HepG2 (cell line): ENCODE measurements around the gene ANKRD12. TPM values are rescaled to one million over a fixed set of nuclear protein-coding genes. Genes with fewer than 3 reads are reported as not detected.

Source experiments
- CHCHD3 ChIP-seq: sonication (generic); formaldehyde crosslinking; IDR thresholded peaks from 2 replicates; pipeline ENCODE4 v1.8.0; 2022; ENCODE audit warnings: mild to moderate bottlenecking, missing genetic modification reagents, moderate library complexity
- HMG20B ChIP-seq: conservative IDR thresholded peaks from 2 replicates; pipeline ENCODE4 v1.6.1; 2016; ENCODE audit warnings: missing genetic modification reagents, missing compliant biosample characterization
- KDM5A ChIP-seq: fragments of 200-600 bp; sonication (generic); IDR thresholded peaks from 2 replicates; pipeline ENCODE4 v1.7.0; 2018; ENCODE audit warnings: antibody characterized with exemption, mild to moderate bottlenecking, low read length, borderline replicate concordance
- MEIS2 ChIP-seq: sonication (generic); formaldehyde crosslinking; IDR thresholded peaks from 2 replicates; pipeline ENCODE4 v1.9.0; 2021; ENCODE audit warnings: mild to moderate bottlenecking, missing genetic modification reagents
- ZFX ChIP-seq: sonication (generic); formaldehyde crosslinking; IDR thresholded peaks from 2 replicates; pipeline ENCODE4 v1.4.0; 2020; ENCODE audit warnings: mild to moderate bottlenecking, low read depth, missing genetic modification reagents, moderate library complexity
- ZNF335 ChIP-seq: sonication (generic); formaldehyde crosslinking; IDR thresholded peaks from 2 replicates; pipeline ENCODE4 v1.4.0; 2020; ENCODE audit warnings: missing genetic modification reagents
- ZNF572 ChIP-seq: sonication (generic); formaldehyde crosslinking; IDR thresholded peaks from 2 replicates; pipeline ENCODE4 v1.5.1; 2020; ENCODE audit warnings: mild to moderate bottlenecking, missing genetic modification reagents
- ZNF607 ChIP-seq: sonication (generic); formaldehyde crosslinking; IDR thresholded peaks from 2 replicates; pipeline ENCODE4 v1.5.1; 2020; ENCODE audit warnings: missing genetic modification reagents, mild to moderate bottlenecking, borderline replicate concordance
- ZNF709 ChIP-seq: sonication (generic); formaldehyde crosslinking; IDR thresholded peaks from 2 replicates; pipeline ENCODE4 v1.5.0; 2020; ENCODE audit warnings: mild to moderate bottlenecking, missing genetic modification reagents
- polyA plus RNA-seq, 8 experiments: library from polyadenylated mRNA; depleted of rRNA in 3 of 8; stranded (reverse) in 7 of 8; unstranded in 1 of 8; fragments of >200 nt; fragmentation: Illumina TruSeq in 4 of 8; extraction: Trizol in 4 of 8; gene quantifications; 2 replicates each; pipeline versions ENCODE4 v1.2.1 to v1.2.3, GENCODE V29; 2011 to 2016; ENCODE audit warnings: low read depth in 4 of 8, missing spikeins in 1 of 8, mixed read lengths in 1 of 8; ENCODE audit not compliant: insufficient read depth in 1 of 8
- total RNA-seq, 5 experiments: library from RNA; depleted of rRNA; stranded (reverse); fragments of >200 nt; fragmentation: Illumina TruSeq; extraction: Trizol; gene quantifications; 2 replicates each; pipeline ENCODE4 v1.2.3, GENCODE V29; 2016; ENCODE audit warnings: low read depth in 1 of 5
- TF ChIP-seq, protein P1 (sequence below): sonication (generic); formaldehyde crosslinking; IDR thresholded peaks from 2 replicates; pipeline ENCODE4 v1.4.0; 2020; ENCODE audit warnings: missing genetic modification reagents, mild to moderate bottlenecking, borderline replicate concordance
- TF ChIP-seq, protein P2 (sequence below): sonication (generic); formaldehyde crosslinking; IDR thresholded peaks from 2 replicates; pipeline ENCODE4 v1.5.1; 2020; ENCODE audit warnings: mild to moderate bottlenecking, missing genetic modification reagents, moderate library complexity
- TF ChIP-seq, protein P3 (sequence below): sonication (generic); formaldehyde crosslinking; IDR thresholded peaks from 2 replicates; pipeline ENCODE4 v1.4.0; 2020; ENCODE audit warnings: mild to moderate bottlenecking, missing genetic modification reagents
- TF ChIP-seq, protein P4 (sequence below): sonication (generic); formaldehyde crosslinking; IDR thresholded peaks from 2 replicates; pipeline ENCODE4 v1.8.1; 2023; ENCODE audit warnings: missing genetic modification reagents, mild to moderate bottlenecking, borderline replicate concordance

Gene ANKRD12
- total and polyA plus RNA-seq, 2 of the 13 experiments (the other 11 are each of a cell fraction or from before 2014, with no cell fraction given) = 6.0 to 23.2 TPM

DNA sequence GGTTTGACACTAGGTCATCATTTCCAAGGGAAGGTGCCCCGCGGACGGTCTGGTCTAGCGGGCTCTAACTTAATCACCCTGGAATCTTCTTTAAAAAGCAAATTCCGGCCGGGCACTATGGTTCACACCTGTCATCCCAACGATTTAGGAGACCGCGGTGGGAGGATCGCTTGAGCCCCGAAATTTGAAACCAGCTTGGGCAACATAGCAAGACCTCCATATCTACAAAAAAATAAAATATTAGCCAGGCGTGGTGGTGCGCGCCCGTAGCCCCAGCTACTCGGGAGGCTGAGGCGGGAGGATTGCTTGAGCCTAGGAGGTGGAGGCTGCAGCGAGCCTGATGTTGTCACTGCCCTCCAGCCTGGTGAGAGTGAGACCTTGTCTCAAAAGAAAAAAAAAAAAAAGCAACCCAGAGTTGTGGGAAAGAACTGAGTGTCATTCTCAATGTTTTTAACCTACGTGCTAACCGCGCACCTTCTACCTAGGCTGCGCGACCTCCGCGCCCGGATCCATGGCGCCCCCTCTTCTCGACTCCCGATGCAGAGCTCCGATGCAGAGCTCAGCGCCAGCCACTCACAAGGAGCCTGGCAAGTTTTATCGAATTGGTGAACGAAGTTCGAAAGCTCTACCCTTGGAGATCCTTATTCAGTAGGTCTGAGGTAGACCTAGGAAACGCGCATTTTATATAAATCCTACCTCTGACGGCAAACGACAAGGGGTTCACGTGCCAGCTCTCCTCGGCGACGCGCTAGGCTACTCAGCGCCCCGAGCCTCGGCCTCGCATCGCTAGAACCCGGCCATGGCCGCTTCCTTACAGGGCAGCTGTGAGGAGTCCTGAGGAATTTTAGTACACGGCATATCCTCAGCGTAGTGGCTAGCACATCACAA, 197.1 kb downstream of the ANKRD12 start (continued):
- TF ChIP-seq ZNF335 (CRISPR knock-in tag) (no peak), ZFX (CRISPR knock-in tag) (0 out of 2 replicates have a peak, but pooled peaks have one; percentile 46), CHCHD3 (CRISPR knock-in tag) (no peak), ZNF607 (CRISPR knock-in tag) (0 out of 2 replicates have a peak, but pooled peaks have one; percentile 43), MEIS2 (CRISPR knock-in tag) (peak; percentile 14; the same call in 1 of the 2 replicates), ZNF709 (CRISPR knock-in tag) (0 out of 2 replicates have a peak, but pooled peaks have one; percentile 7), KDM5A (no peak), ZNF572 (CRISPR knock-in tag) (no peak), HMG20B (CRISPR knock-in tag) (no peak)
- TF ChIP-seq, protein P1, sequence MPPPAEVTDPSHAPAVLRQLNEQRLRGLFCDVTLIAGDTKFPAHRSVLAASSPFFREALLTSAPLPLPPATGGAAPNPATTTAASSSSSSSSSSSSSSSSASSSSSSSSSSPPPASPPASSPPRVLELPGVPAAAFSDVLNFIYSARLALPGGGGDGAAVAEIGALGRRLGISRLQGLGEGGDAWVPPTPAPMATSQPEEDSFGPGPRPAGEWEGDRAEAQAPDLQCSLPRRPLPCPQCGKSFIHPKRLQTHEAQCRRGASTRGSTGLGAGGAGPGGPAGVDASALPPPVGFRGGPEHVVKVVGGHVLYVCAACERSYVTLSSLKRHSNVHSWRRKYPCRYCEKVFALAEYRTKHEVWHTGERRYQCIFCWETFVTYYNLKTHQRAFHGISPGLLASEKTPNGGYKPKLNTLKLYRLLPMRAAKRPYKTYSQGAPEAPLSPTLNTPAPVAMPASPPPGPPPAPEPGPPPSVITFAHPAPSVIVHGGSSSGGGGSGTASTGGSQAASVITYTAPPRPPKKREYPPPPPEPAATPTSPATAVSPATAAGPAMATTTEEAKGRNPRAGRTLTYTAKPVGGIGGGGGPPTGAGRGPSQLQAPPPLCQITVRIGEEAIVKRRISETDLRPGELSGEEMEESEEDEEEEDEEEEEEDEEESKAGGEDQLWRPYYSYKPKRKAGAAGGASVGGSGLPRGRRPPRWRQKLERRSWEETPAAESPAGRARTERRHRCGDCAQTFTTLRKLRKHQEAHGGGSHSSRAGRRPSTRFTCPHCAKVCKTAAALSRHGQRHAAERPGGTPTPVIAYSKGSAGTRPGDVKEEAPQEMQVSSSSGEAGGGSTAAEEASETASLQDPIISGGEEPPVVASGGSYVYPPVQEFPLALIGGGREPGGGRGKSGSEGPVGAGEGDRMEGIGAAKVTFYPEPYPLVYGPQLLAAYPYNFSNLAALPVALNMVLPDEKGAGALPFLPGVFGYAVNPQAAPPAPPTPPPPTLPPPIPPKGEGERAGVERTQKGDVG = 0 out of 2 replicates have a peak, but pooled peaks have one; percentile 22
- TF ChIP-seq, protein P2, sequence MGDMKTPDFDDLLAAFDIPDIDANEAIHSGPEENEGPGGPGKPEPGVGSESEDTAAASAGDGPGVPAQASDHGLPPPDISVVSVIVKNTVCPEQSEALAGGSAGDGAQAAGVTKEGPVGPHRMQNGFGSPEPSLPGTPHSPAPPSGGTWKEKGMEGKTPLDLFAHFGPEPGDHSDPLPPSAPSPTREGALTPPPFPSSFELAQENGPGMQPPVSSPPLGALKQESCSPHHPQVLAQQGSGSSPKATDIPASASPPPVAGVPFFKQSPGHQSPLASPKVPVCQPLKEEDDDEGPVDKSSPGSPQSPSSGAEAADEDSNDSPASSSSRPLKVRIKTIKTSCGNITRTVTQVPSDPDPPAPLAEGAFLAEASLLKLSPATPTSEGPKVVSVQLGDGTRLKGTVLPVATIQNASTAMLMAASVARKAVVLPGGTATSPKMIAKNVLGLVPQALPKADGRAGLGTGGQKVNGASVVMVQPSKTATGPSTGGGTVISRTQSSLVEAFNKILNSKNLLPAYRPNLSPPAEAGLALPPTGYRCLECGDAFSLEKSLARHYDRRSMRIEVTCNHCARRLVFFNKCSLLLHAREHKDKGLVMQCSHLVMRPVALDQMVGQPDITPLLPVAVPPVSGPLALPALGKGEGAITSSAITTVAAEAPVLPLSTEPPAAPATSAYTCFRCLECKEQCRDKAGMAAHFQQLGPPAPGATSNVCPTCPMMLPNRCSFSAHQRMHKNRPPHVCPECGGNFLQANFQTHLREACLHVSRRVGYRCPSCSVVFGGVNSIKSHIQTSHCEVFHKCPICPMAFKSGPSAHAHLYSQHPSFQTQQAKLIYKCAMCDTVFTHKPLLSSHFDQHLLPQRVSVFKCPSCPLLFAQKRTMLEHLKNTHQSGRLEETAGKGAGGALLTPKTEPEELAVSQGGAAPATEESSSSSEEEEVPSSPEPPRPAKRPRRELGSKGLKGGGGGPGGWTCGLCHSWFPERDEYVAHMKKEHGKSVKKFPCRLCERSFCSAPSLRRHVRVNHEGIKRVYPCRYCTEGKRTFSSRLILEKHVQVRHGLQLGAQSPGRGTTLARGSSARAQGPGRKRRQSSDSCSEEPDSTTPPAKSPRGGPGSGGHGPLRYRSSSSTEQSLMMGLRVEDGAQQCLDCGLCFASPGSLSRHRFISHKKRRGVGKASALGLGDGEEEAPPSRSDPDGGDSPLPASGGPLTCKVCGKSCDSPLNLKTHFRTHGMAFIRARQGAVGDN (CRISPR knock-in tag) = peak; percentile 87
- TF ChIP-seq, protein P3, sequence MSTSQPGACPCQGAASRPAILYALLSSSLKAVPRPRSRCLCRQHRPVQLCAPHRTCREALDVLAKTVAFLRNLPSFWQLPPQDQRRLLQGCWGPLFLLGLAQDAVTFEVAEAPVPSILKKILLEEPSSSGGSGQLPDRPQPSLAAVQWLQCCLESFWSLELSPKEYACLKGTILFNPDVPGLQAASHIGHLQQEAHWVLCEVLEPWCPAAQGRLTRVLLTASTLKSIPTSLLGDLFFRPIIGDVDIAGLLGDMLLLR (CRISPR knock-in tag) = 0 out of 2 replicates have a peak, but pooled peaks have one; percentile 25
- TF ChIP-seq, protein P4, sequence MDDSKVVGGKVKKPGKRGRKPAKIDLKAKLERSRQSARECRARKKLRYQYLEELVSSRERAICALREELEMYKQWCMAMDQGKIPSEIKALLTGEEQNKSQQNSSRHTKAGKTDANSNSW = no peak
